GM21423 (cell line): ENCODE results near the gene SLC5A4.
"Not testable (repeated sequence)": the region's sequence is repeated elsewhere in the genome, so short reads cannot be mapped to it uniquely, and the experiment has no call there.

Source experiments
- ATAC-seq: cut with Tn5 transposase; IDR thresholded peaks from one replicate; pipeline ENCODE4 v1.9.1; 2021; ENCODE audit warnings: mild to moderate bottlenecking, moderate library complexity; ENCODE audit not compliant: unreplicated experiment

Gene SLC5A4

DNA sequence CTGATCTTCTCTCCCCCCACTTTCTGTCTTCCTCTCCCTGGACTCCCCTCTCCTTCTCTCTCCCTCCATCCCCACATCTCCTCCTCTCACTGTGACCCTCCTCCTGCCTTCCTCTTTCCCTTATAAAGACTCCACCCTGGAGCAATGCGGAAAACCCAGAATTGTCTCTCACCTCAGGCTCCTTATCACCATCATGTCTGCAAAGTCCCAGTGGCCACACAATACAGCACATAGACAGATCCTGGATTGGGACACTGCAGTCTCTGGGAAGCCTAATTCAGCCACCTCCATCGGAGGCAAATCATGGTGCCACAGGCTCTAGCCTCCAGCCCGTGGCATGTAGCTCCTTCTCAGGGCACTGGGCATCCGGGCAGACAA, 53.0 kb downstream of the SLC5A4 start:
- ATAC-seq: no peak

- no peak for ATAC-seq
Observed at GRCh38 chr22:32200752-32201151, 54.4 kb downstream of the SLC5A4 start.

DNA sequence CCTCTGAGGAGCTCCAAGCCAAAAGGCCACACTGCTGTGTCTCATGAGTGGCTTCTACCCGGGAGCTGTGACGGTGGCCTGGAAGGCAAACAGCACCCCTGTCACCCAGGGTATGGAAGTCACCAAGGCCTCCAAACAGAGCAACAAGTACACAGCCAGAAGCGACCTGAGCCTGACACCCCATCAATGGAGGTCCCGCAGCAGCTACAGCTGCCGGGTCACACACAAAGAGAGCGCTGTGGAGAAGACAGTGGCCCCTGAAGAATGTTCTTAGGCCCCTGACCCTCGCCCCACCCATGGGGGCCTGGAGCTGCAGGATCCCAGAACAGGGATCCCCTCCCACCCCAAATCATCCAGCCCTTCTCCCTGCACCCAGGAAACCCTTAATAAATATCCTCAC, 55.2 kb downstream of the SLC5A4 start:
- ATAC-seq: no peak

DNA sequence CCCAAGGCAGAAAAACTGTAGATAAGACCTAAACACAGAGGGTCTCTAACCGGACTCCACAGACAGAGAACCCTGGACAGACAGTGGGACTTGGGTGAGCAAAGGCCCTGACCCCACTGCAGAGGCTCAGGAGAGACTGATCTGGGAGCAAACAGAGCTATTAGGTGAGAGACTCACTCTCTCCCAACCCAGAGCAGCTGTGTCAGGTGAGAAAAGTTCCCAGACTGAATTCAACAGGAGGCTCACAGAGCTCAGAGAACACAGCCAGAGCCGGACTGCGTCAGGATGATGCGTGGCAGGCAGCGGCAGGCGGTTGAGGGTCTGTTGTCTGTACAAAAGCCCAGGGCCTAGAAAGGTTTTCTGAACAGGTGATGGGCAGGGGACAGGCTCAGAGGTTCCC, 55.8 kb downstream of the SLC5A4 start:
- no peak for ATAC-seq

DNA sequence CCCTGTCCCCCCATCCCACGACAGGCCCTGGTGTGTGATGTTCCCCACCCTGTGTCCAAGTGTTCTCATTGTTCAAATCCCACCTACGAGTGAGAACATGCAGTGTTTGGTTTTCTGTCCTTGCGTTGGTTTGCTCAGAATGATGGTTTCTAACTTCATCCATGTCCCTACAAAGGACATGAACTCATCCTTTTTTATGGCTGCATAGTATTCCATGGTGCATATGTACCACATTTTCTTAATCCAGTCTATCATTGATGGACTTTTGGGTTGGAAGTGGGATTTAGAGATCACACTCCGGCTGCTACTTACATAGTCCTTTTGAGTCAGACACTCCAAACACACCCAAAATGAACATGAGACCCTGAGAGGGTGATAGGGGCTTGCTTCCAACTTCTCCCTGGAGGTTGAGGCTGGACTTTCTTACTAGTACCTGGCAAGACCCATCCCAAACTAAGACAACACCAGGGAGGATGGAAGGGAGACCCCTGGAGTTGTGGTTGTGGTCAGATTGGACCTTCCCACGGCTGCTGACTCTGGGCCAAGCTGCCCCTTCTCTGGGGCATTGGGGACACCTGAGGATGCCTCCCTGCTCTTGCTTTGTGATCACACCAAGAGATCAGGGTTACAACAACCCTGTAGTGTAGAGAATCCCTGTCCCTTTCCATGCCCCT, 57.5 kb downstream of the SLC5A4 start:
- not testable (repeated sequence) for ATAC-seq

DNA sequence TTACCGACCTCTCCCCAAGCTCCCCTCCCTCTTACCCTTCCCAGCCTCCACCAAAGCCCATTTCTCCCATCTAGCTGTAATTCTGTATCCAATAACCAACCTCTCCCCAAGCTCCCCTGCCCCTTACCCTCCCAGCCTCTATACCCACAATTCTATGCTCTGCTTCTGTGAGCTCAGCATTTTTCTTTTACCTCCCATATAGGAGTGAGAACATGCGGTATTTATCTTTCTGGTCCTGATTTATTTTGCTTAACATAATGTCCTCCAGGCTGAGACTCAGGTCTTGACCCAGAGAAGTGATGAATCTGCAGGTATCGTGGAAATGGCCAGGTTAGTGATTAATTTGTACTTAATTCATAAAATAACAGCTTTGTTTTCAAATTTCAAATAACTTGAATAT, 59.2 kb downstream of the SLC5A4 start:
- ATAC-seq: not testable (repeated sequence)

GRCh38 chr22:32193346-32193745, 61.8 kb downstream of the SLC5A4 start:
- not testable (repeated sequence) for ATAC-seq

GRCh38 chr22:32191021-32191420, 64.1 kb downstream of the SLC5A4 start:
- ATAC-seq: not testable (repeated sequence)

GRCh38 chr22:32185821-32186220, 69.3 kb downstream of the SLC5A4 start:
- no peak for ATAC-seq

GRCh38 chr22:32183625-32184024, 71.5 kb downstream of the SLC5A4 start:
- ATAC-seq: no peak

DNA sequence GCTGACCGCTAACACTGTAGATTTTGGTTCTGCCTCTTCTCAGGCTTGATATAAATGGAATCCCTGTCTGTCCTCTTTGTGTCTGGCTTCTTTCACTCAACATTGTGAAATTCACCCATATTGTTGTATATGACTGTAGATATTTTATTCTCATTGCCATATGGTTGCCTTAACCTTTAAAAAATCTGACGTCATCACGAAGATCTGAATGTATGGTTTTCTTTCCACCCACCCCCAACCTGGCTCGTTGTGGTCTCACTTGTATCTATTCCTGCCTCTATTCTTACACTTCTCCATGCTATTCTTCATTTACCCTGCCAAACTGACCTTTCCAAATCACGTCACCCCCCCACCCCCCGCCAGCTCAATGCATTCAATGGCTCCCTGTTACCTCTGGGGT, 74.1 kb downstream of the SLC5A4 start:
- no peak for ATAC-seq

- ATAC-seq: no peak
Observed at GRCh38 chr22:32177221-32177765, 77.9 kb downstream of the SLC5A4 start.

DNA sequence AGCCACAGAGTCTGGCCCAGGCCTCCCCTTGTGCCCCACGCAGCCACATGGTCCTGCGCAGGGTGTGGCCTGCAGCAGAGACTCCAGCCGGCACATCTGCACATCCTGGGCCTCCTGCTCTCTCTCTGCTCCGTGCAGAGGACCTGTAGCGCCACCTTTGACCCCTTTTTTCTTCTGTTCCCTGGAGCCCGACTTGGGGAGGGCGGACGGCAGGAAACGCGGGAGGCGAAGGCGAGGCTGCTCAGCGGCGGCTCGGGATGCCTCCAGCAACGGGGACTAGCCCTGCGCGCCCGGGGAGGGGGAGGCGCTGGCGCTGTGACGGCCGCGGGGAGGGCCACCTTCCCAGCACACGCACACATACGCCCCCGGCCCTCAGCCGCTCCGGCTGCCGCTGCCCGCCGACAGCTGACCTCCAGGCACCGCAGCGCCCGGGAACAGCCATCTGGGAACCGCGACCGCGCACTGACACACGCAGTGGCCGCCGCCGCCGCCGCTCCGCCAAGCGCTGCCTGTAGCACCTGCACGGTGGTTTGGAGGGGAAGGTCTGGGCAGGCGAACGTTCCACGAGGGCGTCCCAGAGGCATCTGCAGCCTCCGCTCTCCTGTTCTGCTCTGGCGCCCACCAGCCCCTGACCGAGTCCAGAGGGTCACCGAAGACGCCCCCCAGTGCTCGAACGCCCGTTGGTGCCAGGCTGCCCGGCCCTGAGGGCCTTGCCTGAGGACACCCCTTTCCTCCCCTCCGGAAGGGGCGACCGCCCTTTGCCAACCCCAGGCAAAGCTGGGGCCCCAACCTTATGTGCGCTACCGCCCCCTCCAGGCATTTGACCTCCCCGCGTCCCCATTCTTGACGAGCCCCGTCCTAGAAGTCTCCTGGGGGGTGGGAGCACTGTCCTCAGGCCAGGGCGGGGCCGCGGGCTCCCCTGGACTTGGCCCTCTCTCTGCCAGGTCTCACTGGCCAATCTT, 79.2 kb downstream of the SLC5A4 start:
- ATAC-seq: no peak

- no peak for ATAC-seq
Observed at GRCh38 chr22:32175115-32175514, 80.0 kb downstream of the SLC5A4 start.
